Activated gamma-delta T cell treated with Interleukin-2 at 50 U/mL for 16 hours (primary cell): ENCODE results near the gene MAPK10.

ENCODE experiments used
- DNase-seq: peaks from one replicate; pipeline ENCODE4 v3.0.0-alpha.2; 2020

Gene MAPK10

GRCh38 chr4:86271057-86271456 is 88.8 kb downstream of the MAPK10 start:
- DNase-seq = no peak

GRCh38 chr4:86269354-86269753 is 90.5 kb downstream of the MAPK10 start:
- no peak for DNase-seq

GRCh38 chr4:86264241-86264640 is 95.6 kb downstream of the MAPK10 start:
- DNase-seq = no peak

DNA sequence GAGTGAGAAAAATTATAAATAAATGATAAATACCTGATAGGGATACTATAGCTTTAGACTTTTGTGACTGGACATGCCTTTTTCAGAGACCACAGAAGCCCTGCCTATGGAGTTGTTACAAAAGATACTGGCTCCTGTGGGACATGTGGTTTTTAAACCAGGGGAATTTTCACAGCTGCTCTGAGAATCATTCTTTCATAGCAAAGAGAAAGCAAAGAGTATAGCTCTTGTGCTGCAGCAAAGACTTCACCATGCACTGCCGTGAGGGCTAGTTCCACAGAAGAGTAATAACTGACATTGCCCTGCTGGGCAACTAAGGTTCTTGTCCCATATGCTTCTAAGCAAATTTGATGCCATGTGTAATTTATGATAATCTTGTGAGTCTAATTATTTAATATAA is 98.2 kb downstream of the MAPK10 start:
- DNase-seq = no peak

- no peak for DNase-seq
These were observed 103.8 kb downstream of the MAPK10 start for GRCh38 chr4:86256086-86256485.

- DNase-seq = no peak
These were observed 109.2 kb downstream of the MAPK10 start for GRCh38 chr4:86250619-86251018.

- no peak for DNase-seq
These were observed 109.8 kb downstream of the MAPK10 start for GRCh38 chr4:86250006-86250405.

DNA sequence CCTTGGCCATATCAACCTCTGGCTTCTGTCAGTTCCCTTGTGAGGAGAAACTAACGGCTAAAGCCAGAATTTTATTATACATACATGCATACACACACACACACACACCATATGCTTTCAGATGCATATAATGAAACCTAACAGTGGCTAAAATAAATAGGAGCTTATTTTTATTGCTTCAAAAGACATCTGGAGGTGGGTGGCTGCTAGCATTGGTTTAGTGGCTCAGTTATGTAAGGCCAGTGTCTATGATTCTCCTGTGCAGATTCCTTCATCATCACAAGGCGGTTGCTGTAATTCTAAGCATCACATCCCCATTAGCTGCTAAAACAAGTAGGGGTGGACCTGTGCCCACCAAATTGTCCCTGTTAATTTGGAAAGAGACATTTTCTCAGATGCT is 110.8 kb downstream of the MAPK10 start:
- no peak for DNase-seq

DNA sequence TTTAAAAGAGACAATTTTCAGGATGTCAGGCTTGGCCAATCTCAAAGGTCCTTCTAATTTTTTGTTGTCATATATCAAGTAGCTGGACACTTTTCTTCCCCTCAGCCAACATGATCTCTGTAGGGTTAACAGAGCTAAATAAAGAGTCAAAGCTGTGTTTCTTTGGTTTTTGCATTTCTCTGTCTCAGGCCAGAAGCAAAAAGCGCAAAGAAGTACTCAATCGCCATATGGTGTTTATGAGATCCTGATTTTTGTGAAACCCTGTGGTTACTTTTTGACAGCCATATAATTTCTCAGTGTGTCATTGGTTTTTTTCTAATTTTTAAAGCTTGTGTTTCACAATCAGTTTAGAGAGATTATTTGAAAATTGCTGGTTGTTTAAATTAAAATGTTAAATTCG is 111.9 kb downstream of the MAPK10 start:
- no peak for DNase-seq

GRCh38 chr4:86247320-86247719 is 112.5 kb downstream of the MAPK10 start:
- no peak for DNase-seq

DNA sequence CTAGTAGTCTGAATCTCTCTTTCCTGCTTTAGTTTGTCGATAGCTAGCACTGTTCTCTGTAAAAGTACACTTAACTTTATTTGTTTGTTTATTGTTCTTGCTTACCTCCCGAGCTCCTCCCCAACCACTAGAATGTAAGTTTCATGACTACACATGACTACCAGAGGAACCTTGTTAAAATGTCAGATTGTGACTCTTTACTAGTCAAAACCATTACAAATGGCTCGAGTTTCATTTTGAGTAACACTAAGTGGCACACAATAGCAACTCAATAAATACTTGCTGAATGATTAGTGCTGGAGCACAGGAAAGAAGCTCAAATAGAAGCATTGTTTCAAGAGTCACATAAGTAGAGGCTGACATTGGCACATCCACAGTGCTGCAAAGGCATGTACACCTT is 116.1 kb downstream of the MAPK10 start:
- no peak for DNase-seq

- no peak for DNase-seq
These were observed 117.2 kb downstream of the MAPK10 start for GRCh38 chr4:86242677-86243076.

DNA sequence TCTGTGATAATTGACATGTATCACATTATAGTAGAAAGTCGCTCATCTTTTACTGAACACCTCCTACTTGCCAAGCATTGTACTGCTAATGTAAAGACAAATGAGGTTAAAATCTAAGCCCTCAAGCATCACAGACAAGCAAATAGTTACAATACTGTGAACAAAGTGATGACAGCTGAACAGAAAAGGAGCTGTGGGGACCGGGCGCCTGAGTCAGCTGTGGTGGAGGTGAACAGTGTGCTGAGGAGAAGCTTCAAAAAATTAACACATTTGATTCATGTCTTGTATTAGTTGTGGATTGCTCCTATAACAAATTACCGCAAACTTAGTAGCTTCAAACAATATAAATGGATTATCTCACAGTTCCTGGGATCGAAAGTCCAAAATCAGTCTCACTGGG is 124.3 kb downstream of the MAPK10 start:
- DNase-seq = no peak

- DNase-seq = no peak
These were observed 126.2 kb downstream of the MAPK10 start for GRCh38 chr4:86233681-86234080.

- DNase-seq = no peak
These were observed 126.8 kb downstream of the MAPK10 start for GRCh38 chr4:86233090-86233489.

- no peak for DNase-seq
These were observed 136.4 kb downstream of the MAPK10 start for GRCh38 chr4:86223472-86223871.

DNA sequence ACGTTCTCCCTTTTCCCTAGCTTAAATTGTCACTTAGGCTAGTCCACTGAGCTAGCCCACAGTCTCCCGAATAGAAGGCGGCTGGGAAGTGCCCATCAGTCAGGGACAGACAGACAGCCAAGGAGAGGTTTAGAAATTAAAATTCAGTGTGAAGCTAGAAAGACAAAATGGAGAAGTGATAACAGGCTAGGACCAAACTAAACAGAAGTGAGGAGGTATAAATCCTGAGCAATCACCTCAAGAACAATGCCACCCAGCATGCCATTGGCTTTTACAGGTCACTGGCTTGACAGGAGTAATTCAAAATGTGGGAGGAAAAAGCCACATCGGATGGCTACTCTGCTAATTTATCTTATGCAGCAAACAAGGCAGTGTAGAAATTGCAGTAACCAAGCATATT is 138.9 kb downstream of the MAPK10 start:
- DNase-seq = no peak

DNA sequence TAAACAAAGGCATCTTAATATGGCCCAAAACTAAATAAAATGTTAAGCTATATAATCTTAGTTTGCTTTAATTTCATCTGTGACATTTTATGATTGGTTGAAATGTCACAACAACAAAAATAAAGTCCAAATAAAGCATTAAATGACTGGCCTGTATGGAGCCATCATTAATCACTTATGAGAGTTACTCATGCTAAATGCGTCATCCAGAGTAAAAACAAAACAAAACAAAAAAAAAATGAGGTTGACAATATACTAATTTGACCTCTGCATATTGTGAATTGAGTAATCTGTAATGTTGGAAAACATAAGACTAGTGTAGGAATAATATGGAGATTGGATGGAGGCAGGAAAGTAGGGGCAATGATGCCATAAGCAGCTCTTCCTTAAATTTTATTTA is 139.7 kb downstream of the MAPK10 start:
- no peak for DNase-seq

DNA sequence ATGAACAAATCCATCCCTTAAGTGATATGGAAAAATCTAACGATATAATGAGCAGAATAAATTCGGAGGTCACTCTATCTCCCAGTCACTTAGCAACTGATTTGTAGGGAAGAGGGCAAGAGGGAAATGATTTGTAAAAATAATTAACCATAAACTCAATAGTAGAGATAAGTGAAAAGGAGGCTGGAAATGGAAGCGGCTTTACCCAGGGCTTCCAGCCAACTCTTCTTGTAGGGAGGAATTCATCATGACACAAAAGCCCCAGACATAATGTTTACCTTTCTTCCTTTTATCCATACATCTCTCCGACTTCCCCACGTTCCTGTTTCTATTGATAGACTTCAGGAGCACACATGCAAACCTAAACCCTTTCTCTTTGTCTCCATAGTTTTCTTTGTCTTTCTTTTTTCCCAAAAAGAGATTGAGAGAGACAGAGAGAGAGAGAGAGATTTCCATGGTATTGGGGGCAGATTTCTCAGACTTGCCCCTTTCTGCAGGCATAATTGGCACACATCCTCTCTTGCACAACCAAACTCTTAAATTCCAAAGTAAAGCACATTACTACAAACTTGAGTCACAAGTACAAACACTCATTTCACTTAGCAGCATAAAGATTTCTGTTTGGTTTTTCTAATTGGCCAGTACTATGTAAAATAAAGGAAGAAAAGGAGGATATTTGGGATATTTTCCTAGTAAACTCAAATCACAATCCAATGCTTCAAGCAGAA is 140.9 kb downstream of the MAPK10 start:
- no peak for DNase-seq

- no peak for DNase-seq
These were observed 156.7 kb downstream of the MAPK10 start for GRCh38 chr4:86203176-86203575.

DNA sequence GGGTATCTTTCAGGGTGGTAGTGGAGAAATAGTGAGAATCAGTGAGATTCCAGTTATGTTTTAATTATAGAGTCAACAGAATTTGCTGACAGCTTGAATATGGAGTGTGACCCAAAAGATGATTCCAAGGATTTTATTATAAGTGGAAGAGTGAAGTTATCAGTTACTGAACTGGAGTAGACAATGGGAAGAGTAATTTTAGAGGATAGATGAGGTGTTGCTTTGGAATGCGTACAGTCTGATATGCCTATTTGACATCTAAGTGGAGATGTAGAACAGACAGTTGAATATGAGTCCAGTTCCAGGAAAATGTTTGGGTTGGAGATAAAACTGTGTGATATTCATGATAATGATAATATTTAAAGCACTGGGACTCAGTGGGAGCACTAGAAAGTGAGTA is 174.2 kb downstream of the MAPK10 start:
- DNase-seq = no peak

DNA sequence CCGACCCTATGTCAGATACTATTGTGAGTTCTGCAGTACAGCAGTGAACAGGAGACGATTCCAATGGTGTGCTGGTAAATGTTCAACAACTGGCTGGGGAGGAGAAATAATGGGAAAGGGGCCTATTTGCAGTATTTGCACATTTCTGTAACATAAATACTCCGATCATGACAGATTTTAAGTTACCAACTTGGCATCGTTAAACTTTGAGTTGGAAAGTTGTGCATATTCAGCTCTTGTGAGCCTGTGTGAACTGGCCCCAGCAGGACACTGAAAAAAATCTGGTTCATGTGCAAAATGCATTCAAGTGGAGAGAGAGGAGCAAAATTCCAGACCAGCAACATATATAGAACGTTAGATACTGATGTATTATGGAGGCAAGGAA is 175.0 kb downstream of the MAPK10 start:
- no peak for DNase-seq

DNA sequence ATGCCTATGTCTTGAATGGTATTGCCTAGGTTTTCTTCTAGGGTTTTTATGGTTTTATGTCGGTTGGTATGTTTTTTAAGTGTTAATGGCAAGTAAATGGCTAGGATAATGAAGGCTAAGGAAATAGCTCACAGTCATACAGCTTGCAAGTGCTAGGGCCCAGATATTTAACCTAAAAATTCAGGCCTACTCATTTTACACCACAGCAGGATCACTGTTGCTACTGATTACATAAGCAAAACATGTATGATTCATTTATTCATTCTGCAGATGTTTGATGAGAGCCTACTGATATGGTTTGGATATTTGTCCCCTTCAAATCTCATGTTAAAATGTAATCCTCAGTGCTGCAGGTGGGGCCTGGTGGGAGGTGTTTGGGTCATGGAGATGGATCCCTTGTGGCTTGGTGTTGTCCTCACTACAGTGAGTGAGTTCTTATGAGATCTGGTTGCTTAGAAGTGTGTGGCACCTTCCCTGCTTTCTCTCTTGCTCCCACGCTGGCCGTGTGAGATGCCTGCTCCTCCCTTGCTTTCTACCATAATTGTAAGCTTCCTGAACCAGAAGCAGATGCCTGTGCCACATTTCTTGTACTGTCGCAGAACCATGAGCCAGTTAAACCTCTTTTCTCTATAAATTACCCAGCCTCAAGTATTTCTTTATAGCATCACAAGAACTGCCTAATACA is 175.5 kb downstream of the MAPK10 start:
- DNase-seq = no peak

- DNase-seq = no peak
These were observed 178.3 kb downstream of the MAPK10 start for GRCh38 chr4:86181585-86181984.

DNA sequence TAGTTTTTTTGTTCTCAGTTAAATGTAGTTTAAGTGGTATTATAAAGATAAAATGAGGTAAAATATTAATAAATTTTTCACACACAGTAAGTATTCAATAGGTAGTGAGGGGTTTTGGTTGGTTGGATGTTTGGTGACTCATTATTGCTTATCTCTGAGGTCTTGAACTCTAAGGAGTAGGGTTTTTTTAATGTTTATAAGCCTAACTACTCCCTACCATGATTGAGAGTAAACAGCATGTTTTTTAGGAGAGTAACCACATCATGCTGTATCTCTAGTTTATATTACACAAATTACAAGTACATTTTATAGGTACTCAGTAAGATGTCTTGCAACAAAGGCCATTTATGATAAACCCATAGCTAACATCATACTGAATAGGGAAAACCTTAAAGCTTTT is 181.6 kb downstream of the MAPK10 start:
- DNase-seq = no peak
